NCI-H2107 treated with DMSO at 0.1 percent for 48 hours (cell line): Measurements from ENCODE around the gene CSAD.
"Not testable (repeated sequence)": the region's sequence is repeated elsewhere in the genome, so short reads cannot be mapped to it uniquely, and the experiment has no call there.

Source experiments
- DNase-seq: peaks from one replicate; lab custom pipeline; 2025; ENCODE audit not compliant: unreplicated experiment; lab: John Stamatoyannopoulos, UW

The CSAD gene

DNA sequence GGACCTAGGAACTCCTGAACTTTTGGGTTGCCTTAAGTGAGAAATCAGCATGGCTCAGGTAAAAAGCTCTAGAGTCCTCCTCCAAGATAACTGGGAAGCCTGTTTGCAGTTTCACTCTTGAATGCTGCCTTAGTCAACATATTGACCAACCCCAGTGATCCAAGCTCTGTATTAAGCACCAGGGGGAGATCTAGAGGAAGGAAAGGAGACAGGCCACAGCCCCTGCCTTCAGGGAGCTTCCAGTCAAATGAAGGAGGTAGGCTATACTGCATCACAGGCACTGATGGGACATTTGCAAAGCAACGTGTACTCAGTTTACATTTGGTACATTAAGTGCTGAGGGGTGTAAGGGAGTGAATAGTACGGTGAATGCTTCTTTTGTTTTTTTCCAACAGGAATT, 1.2 kb upstream of the CSAD start:
- DNase-seq, result no peak

DNA sequence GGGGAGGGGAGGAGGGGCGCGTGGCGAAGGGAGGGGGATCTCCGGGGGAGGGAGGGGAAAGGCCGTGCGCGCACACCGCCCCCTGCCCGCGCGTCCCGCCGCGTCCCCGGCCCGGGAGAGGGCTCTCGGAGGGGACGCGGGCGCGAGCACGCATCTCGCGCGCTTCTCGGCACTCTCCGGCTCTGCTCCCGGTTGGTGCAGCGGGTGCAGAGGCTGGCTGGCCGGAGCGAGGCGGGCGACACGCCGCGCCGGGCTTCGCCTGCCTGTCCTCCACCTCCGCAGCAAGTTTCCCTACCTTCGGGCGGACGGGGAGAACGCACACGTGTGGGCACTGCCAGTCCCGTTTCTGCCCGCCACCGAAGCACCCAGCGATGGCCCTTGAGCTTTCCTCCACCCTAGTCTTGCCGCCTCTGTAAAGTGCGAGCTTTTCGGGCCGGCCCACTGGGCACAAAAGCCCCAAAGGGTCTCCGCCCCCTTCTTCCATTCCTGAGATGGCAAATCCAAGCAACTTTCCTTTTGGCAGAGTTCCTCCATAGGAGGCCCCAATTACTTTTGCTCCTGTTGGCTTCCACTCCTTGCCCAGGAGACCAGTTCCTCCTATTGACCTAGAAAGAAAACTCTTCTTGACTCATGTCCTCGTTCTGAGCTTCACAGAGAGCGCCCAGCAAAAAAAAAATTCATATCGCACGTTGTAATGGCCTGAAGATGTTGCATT, 363 bp upstream of the CSAD start:
- peak; percentile 44 for DNase-seq

DNA sequence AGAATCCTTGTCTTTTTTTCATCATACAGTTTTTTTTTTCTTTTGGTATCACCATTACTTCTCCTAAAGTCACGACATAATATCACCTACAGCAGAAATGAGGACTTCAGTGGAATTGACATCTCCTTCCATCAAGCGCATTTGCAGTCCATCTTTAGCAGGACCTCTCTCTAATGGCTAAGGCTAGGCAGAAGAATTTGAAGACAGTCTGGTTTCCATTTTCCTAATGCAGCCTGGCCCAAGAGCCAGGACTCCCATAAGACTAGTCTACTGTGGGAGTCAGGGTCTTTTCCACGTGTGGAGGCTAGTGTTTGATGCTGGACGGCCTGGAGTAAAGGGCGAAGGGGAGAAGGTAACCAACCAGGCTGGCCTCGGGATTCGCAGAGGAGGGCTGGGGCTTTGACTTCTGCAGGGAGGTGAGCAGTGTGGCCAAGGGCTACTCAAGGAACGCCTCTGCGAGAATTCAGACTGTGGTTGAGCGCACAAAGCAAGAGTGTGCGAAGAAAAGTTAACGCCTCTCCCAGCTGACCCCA, 972 bp downstream of the CSAD start:
- DNase-seq, result no peak

DNA sequence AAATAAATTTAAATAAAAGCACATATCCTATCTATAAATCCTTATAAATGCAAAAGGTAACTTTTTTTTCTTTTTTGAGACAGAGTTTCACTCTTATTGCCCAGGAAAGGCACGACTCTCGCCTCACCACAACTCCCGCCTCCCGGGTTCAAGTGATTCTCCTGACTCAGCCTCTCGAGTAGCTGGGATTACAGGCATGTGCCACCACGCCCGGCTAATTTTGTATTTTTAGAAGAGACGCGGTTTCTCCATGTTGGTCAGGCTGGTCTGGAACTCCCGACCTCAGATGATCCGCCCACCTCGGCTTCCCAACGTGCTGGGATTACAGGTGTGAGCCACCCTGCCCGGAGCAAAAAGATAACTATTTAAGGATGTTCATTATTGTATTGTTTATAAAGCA, 1.9 kb downstream of the CSAD start:
- not testable (repeated sequence) for DNase-seq

DNA sequence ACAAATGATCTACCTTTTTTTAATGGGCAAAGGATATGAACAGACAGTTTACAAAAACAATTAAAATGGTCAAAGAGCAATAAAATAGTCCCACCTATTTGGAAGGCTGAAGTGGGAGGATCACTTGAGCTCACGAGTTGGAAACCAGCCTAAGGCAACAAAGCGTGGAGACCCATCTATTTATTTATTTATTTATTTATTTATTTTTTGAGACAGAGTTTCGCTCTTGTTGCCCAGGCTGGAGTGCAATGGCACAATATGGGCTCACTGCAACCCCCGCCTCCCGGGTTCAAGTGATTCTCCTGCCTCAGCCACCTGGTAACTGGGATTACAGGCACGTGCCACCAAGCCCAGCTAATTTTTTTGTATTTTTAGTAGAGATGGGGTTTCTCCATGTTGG, 3.3 kb downstream of the CSAD start:
- not testable (repeated sequence) for DNase-seq

DNA sequence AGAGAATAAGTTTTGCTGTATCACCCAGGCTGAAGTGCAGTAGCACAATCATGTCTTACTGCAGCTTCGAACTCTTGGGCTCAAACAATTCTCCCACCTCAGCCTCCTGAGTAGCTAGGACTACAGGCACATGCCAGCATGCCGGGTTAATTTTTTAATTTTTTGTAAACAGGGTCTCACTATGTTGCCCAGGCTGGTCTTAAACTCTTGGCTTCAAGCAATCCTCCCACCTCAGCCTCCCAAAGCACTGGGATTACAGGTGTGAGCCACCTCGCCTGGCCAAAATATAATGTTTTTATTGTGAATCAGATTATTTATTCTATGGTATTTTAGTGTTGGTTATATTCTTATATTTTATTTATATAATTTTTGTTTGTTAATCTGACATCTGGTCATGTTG, 4.0 kb downstream of the CSAD start:
- DNase-seq, result no peak

DNA sequence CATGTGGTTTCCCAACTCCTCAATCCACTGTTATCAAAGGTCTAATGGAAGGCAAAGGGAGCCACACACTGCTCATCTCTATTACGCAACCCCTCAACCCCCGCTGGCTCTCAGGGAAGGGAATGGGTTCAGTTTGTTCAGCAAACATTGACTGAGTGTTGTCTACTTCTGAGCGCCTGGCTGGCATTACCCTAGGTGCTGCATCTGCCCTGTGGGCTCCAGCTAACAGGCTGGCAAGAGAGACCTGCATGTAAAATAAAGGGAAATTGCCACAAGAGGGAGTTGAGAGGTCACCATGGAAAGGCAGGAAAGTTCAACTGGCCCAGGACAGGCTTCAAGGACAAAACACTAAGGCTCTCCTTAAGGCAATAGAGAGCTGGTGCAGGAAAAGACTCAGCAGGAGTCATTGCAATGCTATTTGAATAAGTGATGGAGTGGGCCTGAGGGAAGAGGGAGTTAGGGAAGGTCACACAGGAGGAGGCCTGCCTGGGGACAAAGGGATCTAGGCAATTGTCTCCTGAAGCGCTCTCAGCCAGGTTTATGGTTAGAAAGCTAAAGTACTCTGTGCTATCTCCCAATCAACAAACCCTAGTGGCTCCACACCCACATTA, 5.7 kb downstream of the CSAD start:
- peak; percentile 86 for DNase-seq

DNA sequence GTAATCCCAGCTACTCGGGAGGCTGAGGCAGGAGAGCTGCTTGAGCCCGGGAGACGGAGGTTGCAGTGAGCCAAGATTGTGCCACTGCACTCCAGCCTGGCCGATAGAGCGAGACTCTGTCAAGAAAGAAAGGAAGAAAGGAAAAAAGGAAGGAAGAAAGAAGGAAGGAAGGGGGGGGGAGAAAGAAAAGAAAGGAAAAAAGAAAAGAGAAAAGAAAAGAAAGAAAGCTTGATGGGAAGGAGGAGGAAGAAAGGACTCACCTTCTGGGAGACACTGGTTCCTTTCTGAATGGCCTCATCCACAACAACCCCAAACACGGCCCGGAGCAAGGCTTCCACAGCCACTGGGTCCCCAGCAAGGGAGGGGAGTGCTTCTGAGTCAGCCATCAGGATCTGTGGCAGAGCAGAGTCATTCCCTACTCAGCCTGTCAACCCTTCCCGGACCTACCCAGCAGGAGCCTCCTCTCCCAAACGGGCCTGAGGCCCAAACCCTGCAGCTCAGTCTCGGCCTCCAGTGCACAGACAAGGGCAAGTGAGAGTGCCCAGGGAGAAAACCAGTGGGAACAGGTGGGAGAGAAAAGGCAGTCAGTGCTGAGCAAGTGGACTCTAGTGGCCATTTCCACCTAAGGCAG, 7.5 kb downstream of the CSAD start:
- no peak for DNase-seq

DNA sequence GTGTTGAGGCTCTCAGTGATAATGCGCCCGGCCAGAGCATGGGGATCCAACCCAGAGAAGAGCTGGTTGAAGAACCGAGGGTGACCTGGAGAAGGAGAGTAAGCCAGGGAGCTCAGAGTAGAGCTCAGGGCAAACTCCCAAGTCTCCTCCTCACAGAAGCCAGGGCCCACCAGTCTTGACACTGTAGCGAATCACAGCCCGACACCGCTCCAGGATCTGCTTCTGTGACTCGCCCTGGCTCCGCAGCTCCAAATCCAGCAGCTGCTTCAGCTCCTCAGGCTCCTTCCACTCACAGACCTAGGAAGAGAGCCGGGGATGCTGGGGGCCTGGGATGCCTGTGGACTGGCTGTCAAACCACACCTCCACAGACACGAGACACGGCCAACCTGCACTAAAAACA, 8.4 kb downstream of the CSAD start:
- DNase-seq, result no peak

DNA sequence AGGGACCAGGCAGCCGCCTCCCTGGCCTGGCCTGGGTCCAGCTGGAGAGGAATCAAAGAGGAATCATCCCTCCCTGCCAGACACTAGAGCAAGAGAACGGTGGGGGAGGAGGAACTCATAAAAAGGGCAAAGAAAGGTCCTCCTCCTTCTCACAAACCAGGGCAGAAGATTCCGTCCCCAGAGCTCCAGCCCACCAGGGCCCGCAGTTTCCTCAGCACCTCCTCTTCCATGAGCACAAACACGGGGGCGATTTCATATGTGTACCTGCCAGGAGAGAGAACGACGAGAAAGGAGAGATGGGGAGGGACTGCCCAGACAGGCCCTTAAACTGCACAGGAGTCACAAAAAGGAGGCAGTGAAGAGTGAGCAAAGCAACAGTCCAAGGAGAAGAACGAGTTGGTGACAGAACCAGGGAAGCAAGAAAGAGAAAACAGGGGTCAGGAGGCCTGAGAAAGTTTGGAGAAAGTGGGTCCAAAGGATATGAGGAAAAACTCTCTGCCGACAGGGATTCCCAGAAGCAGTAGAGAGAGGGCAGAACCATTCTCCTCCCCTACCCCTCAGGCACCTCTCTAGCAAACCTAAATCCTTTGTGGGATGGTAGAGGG, 8.9 kb downstream of the CSAD start:
- no peak for DNase-seq

DNA sequence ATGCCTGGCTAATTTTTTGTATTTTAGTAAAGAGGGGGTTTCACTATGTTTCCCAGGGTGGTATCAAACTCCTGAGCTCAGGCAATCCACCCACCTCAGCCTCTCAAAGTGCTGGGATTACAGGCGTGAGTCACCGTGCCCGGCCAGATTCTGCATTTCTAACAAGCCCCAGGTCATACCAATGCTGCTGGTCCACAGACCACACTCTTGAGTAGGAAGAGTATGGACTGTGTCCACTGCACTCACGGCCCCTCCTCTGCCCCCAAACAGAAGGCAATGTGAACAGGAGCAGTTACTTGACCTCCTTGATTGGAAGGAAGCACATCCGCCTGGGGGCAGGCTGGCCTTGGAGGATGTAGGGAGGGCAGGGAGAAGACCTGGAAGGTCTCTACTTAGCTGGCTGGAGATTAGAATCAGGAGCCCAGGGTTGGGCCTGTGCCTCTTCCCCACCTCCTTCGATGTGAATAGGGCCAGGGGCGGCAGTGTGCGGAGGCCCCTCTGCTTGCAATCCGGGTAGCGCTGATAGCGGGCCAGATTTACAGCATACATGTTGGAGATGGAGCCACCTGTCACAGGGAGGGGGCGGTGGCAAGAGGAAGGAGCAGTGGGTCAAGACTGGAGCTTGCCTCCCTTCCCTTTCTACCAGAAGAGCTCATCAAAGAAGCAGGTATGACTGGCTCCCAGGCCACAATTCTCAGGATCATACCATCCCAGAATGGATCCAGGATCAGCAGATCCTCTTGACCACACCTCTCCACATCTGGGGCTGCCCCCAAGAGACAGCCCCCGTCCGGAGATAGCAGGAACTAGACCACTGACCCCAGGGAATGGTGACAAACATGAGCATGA, 9.6 kb downstream of the CSAD start:
- DNase-seq, result no peak

DNA sequence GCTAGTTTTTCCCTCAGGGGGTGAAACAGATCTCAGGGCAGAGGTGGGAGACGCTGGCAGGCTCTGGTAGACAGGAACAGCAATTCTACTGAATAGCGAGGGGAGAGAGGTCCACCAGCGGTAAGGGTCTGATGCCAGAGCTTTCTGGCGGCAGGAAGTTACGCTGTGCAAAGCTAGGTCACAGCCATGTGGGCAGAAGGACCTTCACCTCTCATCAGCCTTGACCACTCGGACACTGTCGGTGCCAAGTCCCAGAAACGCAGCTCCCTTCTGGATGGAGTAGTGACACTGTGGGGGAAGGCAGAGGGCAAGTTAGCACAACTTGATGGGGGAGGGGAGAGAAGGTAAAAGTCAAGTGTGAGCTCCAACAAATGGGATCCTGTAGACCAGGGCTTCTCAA, 10.5 kb downstream of the CSAD start:
- no peak for DNase-seq

DNA sequence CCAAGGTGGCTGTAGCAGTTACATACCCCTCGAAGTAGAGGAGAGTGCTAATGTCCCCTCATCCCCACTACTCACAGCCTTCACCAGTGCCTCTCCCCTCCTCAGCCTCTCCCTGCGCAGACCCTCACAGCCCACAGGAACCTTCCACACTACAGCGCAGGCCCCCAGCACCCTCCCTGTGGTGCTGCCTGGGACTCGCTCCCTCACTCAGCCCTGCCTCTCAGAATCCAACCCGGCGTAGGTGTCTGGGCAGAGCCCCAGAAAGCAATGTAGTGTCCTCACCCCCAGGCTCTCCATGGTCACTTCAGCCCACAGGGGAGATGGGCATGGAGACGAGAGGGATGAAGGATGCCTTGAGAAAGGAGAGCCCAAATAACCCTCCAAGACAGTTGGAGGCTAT, 11.1 kb downstream of the CSAD start:
- no peak for DNase-seq

DNA sequence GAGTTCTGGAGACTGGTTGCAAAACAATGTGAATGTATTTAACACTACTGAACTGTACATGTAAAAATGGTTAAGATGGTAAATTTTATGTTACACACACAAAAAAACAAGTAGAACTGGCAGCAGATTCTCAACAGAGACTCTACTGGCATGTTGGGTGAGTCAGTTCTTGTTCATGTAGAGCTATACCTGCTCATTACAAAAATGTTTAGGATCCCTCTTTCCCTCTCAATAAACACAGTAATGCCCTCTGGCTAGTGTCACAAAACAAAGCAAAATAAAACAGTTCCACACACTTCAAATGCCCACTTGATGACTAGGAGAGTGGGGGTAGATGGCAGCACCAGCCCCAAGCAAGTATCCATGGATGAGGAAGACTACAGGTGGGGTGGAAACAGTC, 13.9 kb downstream of the CSAD start:
- DNase-seq, result no peak

DNA sequence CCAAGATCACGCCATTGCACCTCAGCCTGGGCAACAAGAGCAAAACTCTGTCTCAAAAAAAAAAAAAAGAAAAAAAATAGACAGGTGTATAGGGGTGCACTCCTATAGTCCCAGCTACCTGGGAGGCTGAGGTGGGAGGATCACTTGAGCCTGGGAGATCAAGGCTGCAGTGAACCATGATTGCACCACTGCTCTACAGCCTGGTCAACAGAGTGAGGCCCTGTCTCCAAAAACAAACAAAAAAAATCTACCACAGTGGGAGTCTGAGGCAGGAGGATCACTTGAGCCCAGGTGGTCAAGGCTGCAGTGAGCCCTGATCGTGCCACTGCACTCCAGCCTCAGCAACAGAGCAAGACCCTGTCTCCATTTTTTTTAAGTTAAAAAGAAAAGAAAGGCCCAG, 17.7 kb downstream of the CSAD start:
- not testable (repeated sequence) for DNase-seq

DNA sequence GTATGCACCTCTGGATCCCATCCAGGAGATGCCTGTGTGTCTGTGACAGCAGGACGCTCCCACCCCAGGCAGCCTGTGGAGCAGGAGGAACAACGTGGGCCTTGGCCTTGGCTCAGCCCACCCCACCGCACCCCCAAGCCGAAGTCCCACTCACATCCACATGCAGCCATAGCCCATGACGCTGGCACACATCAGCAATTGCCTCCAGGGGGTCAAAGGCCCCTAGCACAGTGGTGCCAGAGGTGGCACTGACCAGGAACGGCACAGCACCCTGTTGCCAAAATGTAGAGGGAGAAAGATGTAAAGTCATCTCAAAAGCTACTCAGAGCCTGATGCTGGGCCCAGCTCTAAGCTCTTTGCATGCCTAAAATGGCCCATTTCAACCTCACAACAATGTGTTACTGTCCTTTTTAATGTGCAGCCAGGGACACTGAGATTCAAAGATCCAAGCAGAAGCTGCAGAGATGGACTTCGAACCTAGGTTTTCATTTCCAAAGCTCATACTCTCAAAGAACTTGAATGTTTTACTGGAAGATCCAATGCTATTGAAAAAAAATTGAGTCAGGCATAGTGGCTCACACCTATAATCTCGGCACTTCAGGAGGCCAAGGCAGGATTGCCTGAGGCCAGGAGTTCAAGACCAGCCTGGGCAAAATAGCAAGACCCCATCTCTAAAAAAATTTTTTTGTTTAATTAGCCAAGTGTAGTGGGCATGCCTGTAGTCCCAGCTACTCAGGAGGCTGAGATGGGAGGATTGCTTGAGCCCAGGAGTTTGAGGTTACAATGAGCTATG, 19.4 kb downstream of the CSAD start:
- DNase-seq, result no peak

DNA sequence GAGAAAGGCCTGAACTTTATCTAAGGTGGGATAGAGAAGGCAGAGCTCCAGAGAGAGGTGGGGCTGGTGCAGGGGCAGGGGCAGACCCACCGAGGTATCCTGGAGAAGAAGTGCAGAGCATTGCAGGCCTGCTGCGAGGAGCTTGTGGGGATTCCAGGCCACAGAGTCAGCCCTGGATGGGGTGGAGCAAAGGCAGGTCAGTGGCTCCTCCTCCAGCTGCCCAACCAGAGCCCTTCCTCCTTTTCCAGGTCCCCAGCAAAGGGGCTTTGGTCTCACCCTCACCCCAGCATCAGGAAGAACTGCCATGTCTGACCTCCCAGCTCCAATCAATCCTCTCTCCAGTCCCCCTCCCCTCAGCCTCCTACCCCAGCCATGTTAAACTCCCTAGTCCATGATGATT, 20.1 kb downstream of the CSAD start:
- no peak for DNase-seq

DNA sequence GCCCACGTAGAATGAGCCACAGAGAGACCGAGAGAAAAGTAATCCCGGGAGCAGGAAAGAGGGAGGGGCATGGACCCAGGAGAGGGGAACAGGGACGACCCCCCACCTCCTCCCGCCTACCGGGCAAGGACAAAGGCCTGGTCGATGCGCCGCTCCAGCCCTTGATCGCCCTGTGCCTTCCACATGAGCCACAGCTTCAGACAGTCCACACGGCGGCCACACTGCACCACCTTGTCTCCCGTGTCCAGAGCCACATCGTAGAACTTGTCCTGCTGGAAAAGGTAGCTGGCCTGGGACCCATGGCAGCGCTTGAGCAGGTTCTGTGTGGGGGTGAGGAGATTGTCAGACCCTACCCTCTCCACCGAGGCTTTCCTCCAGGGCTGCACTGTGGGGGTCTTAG, 20.7 kb downstream of the CSAD start:
- DNase-seq, result no peak

DNA sequence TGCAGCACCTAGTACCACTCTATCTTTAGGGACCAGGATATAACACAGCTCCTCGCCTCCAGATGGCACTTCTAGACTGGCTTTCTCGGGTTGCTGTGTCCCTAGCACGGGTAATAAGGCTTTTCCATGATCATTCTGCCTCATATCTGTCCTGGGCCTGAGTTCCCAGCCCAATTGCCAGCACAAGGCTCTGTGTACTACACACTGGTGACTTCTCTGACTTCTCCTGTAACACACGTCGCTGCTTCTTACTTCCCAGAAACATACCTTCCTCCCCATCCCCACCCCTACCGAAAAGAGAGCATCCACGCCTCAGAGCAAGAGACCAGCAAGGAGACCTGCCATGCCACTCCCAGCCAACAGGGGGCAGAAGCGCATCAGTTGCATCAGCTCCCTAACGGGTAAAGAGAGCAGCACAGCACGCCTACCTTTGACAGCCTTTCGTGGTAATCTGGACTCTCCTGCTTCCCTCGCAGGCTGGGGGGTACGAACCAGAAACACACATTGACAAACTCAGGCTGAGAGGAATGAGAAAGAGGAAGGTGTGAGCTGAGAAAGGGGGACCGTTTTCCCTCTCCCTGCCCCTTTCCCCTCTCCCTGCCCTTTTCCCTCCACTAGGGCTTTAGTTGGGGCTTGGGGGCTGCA, 21.4 kb downstream of the CSAD start:
- peak; percentile 80 for DNase-seq

DNA sequence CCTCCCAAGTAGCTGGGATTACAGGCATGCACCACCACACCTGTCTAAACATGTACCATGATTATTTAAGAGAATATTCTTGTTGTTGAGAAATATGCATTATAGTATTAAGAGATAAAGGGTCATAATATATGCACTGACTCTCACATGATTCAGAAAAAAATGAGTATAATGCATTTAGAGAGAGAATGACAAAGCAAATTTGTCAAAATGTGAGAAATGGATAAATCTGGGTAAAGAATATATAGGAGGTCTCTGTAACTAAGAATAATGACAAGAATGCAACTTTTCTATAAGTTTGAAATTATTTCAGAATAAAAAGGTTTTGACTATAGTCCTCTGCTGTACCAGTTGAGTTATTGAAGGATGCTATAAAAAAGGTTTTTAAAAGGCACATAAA, 28.3 kb downstream of the CSAD start:
- DNase-seq, result no peak
